Skin epidermis (tissue), 12 donors: ENCODE measurements around the gene PRDM2.
"Not testable (repeated sequence)": the region's sequence is repeated elsewhere in the genome, so short reads cannot be mapped to it uniquely, and the experiment has no call there.

ENCODE experiments used
- H3K27ac ChIP-seq, 21 experiments: fragments of 200-600 bp; sonication (generic) in 11 of 21; one replicate each; pipeline ENCODE4 v1.5.0; 2020; ENCODE audit warnings: mild to moderate bottlenecking in 3 of 21, inconsistent platforms in 2 of 21, moderate library complexity in 2 of 21
- H3K4me3 ChIP-seq, 7 experiments: fragments of 200-600 bp; sonication (generic) in 2 of 7; one replicate each; pipeline ENCODE4 v1.5.0; 2020; ENCODE audit warnings: inconsistent platforms in 2 of 7, mild to moderate bottlenecking in 2 of 7, moderate library complexity in 1 of 7

Gene PRDM2

GRCh38 chr1:13699510-13699909 is 478 bp upstream of the PRDM2 start:
- peak overlapping the region; percentile 91 to 99 (median 97) for H3K27ac ChIP-seq
- peak overlapping the region; percentile 62 to 83 (median 77) for H3K4me3 ChIP-seq

- H3K27ac ChIP-seq = peak overlapping the region; percentile 77 to 99 (median 97)
Measured at GRCh38 chr1:13700521-13701270, 708 bp downstream of the PRDM2 start.

GRCh38 chr1:13701271-13701640 is 1.3 kb downstream of the PRDM2 start:
- Histone ChIP-seq H3K4me3 (peak overlapping the region; percentile 62 to 83 (median 77)), H3K27ac (peak overlapping the region in 19 of 21 experiments; percentile 77 to 99 (median 97))

More at GRCh38 chr1:13700521-13701270, 708 bp downstream of the PRDM2 start:
- H3K4me3 ChIP-seq = peak overlapping the region; percentile 62 to 83 (median 77)

GRCh38 chr1:13702425-13703127 is 2.6 kb downstream of the PRDM2 start:
- peak overlapping the region in 6 of 21 experiments; percentile 39 to 98 (median 96) for H3K27ac ChIP-seq
- H3K4me3 ChIP-seq = no peak overlapping the region

GRCh38 chr1:13703128-13703513 is 3.1 kb downstream of the PRDM2 start:
- Histone ChIP-seq H3K27ac (peak overlapping the region in 5 of 21 experiments; percentile 39 to 98 (median 93)), H3K4me3 (no peak overlapping the region)

GRCh38 chr1:13703558-13704490 is 3.8 kb downstream of the PRDM2 start:
- Histone ChIP-seq H3K27ac (peak overlapping the region in 3 of 21 experiments; percentile 54 to 95 (median 93)), H3K4me3 (no peak overlapping the region)

- H3K27ac ChIP-seq = peak overlapping the region in 1 of 21 experiments; percentile 39
- H3K4me3 ChIP-seq = no peak overlapping the region
Measured at GRCh38 chr1:13706046-13706445, 6.1 kb downstream of the PRDM2 start.

GRCh38 chr1:13707164-13707563 is 7.2 kb downstream of the PRDM2 start:
- Histone ChIP-seq H3K4me3 (no peak overlapping the region), H3K27ac (no peak overlapping the region)

GRCh38 chr1:13708380-13708982 is 8.5 kb downstream of the PRDM2 start:
- Histone ChIP-seq H3K27ac (no peak overlapping the region), H3K4me3 (no peak overlapping the region)

- Histone ChIP-seq H3K4me3 (no peak overlapping the region), H3K27ac (no peak overlapping the region)
Measured at GRCh38 chr1:13710086-13710485, 10.1 kb downstream of the PRDM2 start.

- H3K27ac ChIP-seq = peak overlapping the region in 1 of 21 experiments; percentile 45
Measured at GRCh38 chr1:13714851-13715250, 14.9 kb downstream of the PRDM2 start.

GRCh38 chr1:13715616-13716287 is 15.8 kb downstream of the PRDM2 start:
- not testable (repeated sequence) for H3K4me3 ChIP-seq
- peak overlapping the region in 1 of 21 experiments; percentile 45 for H3K27ac ChIP-seq

More at GRCh38 chr1:13714851-13715250, 14.9 kb downstream of the PRDM2 start:
- no peak overlapping the region for H3K4me3 ChIP-seq

GRCh38 chr1:13722808-13723360 is 22.9 kb downstream of the PRDM2 start:
- H3K4me3 ChIP-seq = no peak overlapping the region
- H3K27ac ChIP-seq = peak overlapping the region in 6 of 21 experiments; percentile 40 to 73 (median 47)

GRCh38 chr1:13723810-13724209 is 23.8 kb downstream of the PRDM2 start:
- no peak overlapping the region for H3K4me3 ChIP-seq
- H3K27ac ChIP-seq = peak overlapping the region in 8 of 21 experiments; percentile 14 to 73 (median 46)

- peak overlapping the region in 1 of 21 experiments; percentile 19 for H3K27ac ChIP-seq
Measured at GRCh38 chr1:13725714-13726175, 25.8 kb downstream of the PRDM2 start.

GRCh38 chr1:13728091-13728715 is 28.2 kb downstream of the PRDM2 start:
- Histone ChIP-seq H3K4me3 (no peak overlapping the region), H3K27ac (peak overlapping the region in 2 of 21 experiments; percentile 5 to 79)

More at GRCh38 chr1:13725714-13726175, 25.8 kb downstream of the PRDM2 start:
- no peak overlapping the region for H3K4me3 ChIP-seq

- Histone ChIP-seq H3K27ac (peak overlapping the region in 13 of 21 experiments; percentile 1 to 81 (median 59)), H3K4me3 (peak overlapping the region in 2 of 7 experiments; percentile 7 to 17)
Measured at GRCh38 chr1:13730291-13730690, 30.3 kb downstream of the PRDM2 start.
